ENCODE results near the gene STMN3. TPM values are rescaled to one million over a fixed set of nuclear protein-coding genes. Genes with fewer than 3 reads are reported as not detected.

Gene STMN3
- total and polyA plus RNA-seq, 2 donors from 2014 or later: 20.6 to 84.9 TPM

- peaks cover 0 to 13% (median 2%) of the 10 kb centered on the region in 3 donors for H3K4me1 ChIP-seq (ENCODE audit: control insufficient read depth in 2 of 3, insufficient read depth in 2 of 3, low read depth in 1 of 3, low read length in 3 of 3)
- no peaks in the 10 kb centered on the region for H3K27me3 ChIP-seq (ENCODE audit: control insufficient read depth, insufficient read depth, low read length)
- H3K27ac ChIP-seq (ENCODE audit: low read depth in 2 of 2, low read length in 2 of 2): no peak overlapping the region
- no peak overlapping the region for H3K4me3 ChIP-seq (ENCODE audit: low read length in 3 of 3)
- FAIRE-seq (no peak), DNase-seq (peak in 2 of 5 donors; percentile 50 to 78)
- no peak overlapping the region for H3K9ac ChIP-seq (ENCODE audit: low read length in 3 of 3)
- TF ChIP-seq CTCF (IDR thresholded peaks at IDR 0.05; ENCODE audit: borderline replicate concordance, extremely low read depth, insufficient read depth): no peak
- no peaks in the 10 kb centered on the region for H3K9me3 ChIP-seq (ENCODE audit: control insufficient read depth in 2 of 3, insufficient read depth in 1 of 3, low read length in 3 of 3)
- intact Hi-C loops (cut with DNase I): no loop called here
- peaks cover 2 to 28% (median 11%) of the 10 kb centered on the region in 3 donors for H3K36me3 ChIP-seq (ENCODE audit: control insufficient read depth in 2 of 3, insufficient read depth in 3 of 3, low read length in 3 of 3)
Observed at GRCh38 chr20:63701329-63702035, 48.3 kb upstream of the STMN3 start.

- FAIRE-seq (no peak), DNase-seq (peak in 1 of 5 donors; percentile 74)
- peaks cover 2 to 23% (median 11%) of the 10 kb centered on the region in 3 donors for H3K36me3 ChIP-seq (ENCODE audit: control insufficient read depth in 2 of 3, insufficient read depth in 3 of 3, low read length in 3 of 3)
Observed at GRCh38 chr20:63701051-63701328, 47.8 kb upstream of the STMN3 start.

GRCh38 chr20:63700199-63701050 is 47.2 kb upstream of the STMN3 start:
- intact Hi-C loops (cut with DNase I): no loop called here
- H3K4me3 ChIP-seq (ENCODE audit: low read length in 3 of 3): no peak overlapping the region
- H3K27ac ChIP-seq (ENCODE audit: low read depth in 2 of 2, low read length in 2 of 2): no peak overlapping the region
- no peak for FAIRE-seq
- peak in 2 of 5 donors; percentile 39 to 78 for DNase-seq
- peaks cover 0 to 18% (median 11%) of the 10 kb centered on the region in 3 donors for H3K36me3 ChIP-seq (ENCODE audit: control insufficient read depth in 2 of 3, insufficient read depth in 3 of 3, low read length in 3 of 3)
- H3K27me3 ChIP-seq (ENCODE audit: control insufficient read depth, insufficient read depth, low read length): no peaks in the 10 kb centered on the region
- peak overlapping the region in 1 of 3 donors; percentile 7 for H3K9ac ChIP-seq (ENCODE audit: low read length in 3 of 3)
- no peak for TF ChIP-seq CTCF (IDR thresholded peaks at IDR 0.05; ENCODE audit: borderline replicate concordance, extremely low read depth, insufficient read depth)
- peaks cover 0 to 14% (median 0%) of the 10 kb centered on the region in 3 donors for H3K4me1 ChIP-seq (ENCODE audit: control insufficient read depth in 2 of 3, insufficient read depth in 2 of 3, low read depth in 1 of 3, low read length in 3 of 3)
- H3K9me3 ChIP-seq (ENCODE audit: control insufficient read depth in 2 of 3, insufficient read depth in 1 of 3, low read length in 3 of 3): no peaks in the 10 kb centered on the region

More at GRCh38 chr20:63701051-63701328, 47.8 kb upstream of the STMN3 start:
- no peaks in the 10 kb centered on the region for H3K9me3 ChIP-seq (ENCODE audit: control insufficient read depth in 2 of 3, insufficient read depth in 1 of 3, low read length in 3 of 3)
- no peak for TF ChIP-seq CTCF (IDR thresholded peaks at IDR 0.05; ENCODE audit: borderline replicate concordance, extremely low read depth, insufficient read depth)
- no peak overlapping the region for H3K9ac ChIP-seq (ENCODE audit: low read length in 3 of 3)
- H3K27ac ChIP-seq (ENCODE audit: low read depth in 2 of 2, low read length in 2 of 2): no peak overlapping the region
- H3K4me1 ChIP-seq (ENCODE audit: control insufficient read depth in 2 of 3, insufficient read depth in 2 of 3, low read depth in 1 of 3, low read length in 3 of 3): peaks cover 0 to 14% (median 0%) of the 10 kb centered on the region in 3 donors
- intact Hi-C loops (cut with DNase I): no loop called here
- no peak overlapping the region for H3K4me3 ChIP-seq (ENCODE audit: low read length in 3 of 3)
- no peaks in the 10 kb centered on the region for H3K27me3 ChIP-seq (ENCODE audit: control insufficient read depth, insufficient read depth, low read length)

Measured in kidney (tissue), 14 donors.